SU-DHL-6 (cell line): ENCODE measurements around the gene SF3B5.

Experiments used
- H2AFZ ChIP-seq: fragments of 200-600 bp; sonication (generic); 2 replicates; pipeline ENCODE4 v1.6.1; 2014; ENCODE audit warnings: low read depth, mild to moderate bottlenecking, moderate library complexity, mixed read lengths, antibody characterized with exemption, low read length; ENCODE audit not compliant: severe bottlenecking
- H3F3A ChIP-seq: fragments of 200-600 bp; shearing (Covaris generic); 2 replicates; pipeline ENCODE4 v1.6.0; 2016; ENCODE audit warnings: antibody characterized with exemption, mild to moderate bottlenecking; ENCODE audit not compliant: insufficient read depth
- H3K27ac ChIP-seq: fragments of 200-600 bp; sonication (generic); 2 replicates; pipeline ENCODE4 v1.5.1; 2016; ENCODE audit warnings: low read depth, mild to moderate bottlenecking, low read length, moderate library complexity, mixed read lengths
- H3K27me3 ChIP-seq: fragments of 200-600 bp; sonication (generic), shearing (Covaris generic); 2 replicates; pipeline ENCODE4 v1.6.0; 2014; ENCODE audit warnings: mild to moderate bottlenecking, low read length
- H3K36me3 ChIP-seq: fragments of 200-600 bp; sonication (generic); 2 replicates; pipeline ENCODE4 v1.6.1; 2014; ENCODE audit warnings: mild to moderate bottlenecking, low read length, mixed read lengths
- H3K4me2 ChIP-seq: fragments of 300-600, 200-600 bp; shearing (Covaris generic), sonication (generic); 2 replicates; pipeline ENCODE4 v1.6.0; 2014; ENCODE audit warnings: low read length, low read depth, mild to moderate bottlenecking; ENCODE audit not compliant: poor library complexity, severe bottlenecking
- H3K4me3 ChIP-seq: fragments of 200-600 bp; sonication (generic); 2 replicates; pipeline ENCODE4 v1.5.1; 2014; ENCODE audit warnings: antibody characterized with exemption, low read length, mild to moderate bottlenecking, mixed read lengths; ENCODE audit not compliant: insufficient read depth, poor library complexity, severe bottlenecking
- H3K79me2 ChIP-seq: fragments of 200-600 bp; sonication (generic); 2 replicates; pipeline ENCODE4 v1.6.1; 2014; ENCODE audit warnings: mild to moderate bottlenecking, low read length, moderate library complexity; ENCODE audit not compliant: insufficient read depth
- H3K9ac ChIP-seq: fragments of 200-600 bp; sonication (generic); 2 replicates; pipeline ENCODE4 v1.7.0; 2014; ENCODE audit warnings: mild to moderate bottlenecking, low read length
- H3K9me2 ChIP-seq: fragments of 200-600 bp; sonication (generic); replicated peaks from 2 replicates; pipeline ENCODE4 v1.6.1; 2014; ENCODE audit warnings: low read length; ENCODE audit not compliant: insufficient read depth
- H3K9me3 ChIP-seq: fragments of 200-600 bp; sonication (generic); 2 replicates; pipeline ENCODE4 v1.6.1; 2014; ENCODE audit warnings: low read length, mixed read lengths; ENCODE audit not compliant: insufficient read depth
- H4K20me1 ChIP-seq: fragments of 200-600 bp; sonication (generic); 2 replicates; pipeline ENCODE4 v1.6.1; 2014; ENCODE audit warnings: low read depth, mild to moderate bottlenecking, antibody characterized with exemption, low read length, moderate library complexity, mixed read lengths
- CTCF ChIP-seq: fragments of 200-600 bp; sonication (generic); IDR thresholded peaks from one replicate; pipeline ENCODE4 v1.5.1; 2017; ENCODE audit warnings: antibody characterized with exemption, mild to moderate bottlenecking, low read length, moderate library complexity; ENCODE audit not compliant: insufficient read depth, poor library complexity, severe bottlenecking
- EZH2phosphoT487 ChIP-seq: fragments of 200-600 bp; sonication (generic), shearing (Covaris generic); conservative IDR thresholded peaks from 2 replicates; pipeline ENCODE4 v1.6.1; 2018; ENCODE audit warnings: mild to moderate bottlenecking, antibody characterized with exemption, low read length, moderate library complexity, mixed read lengths

Gene SF3B5

DNA sequence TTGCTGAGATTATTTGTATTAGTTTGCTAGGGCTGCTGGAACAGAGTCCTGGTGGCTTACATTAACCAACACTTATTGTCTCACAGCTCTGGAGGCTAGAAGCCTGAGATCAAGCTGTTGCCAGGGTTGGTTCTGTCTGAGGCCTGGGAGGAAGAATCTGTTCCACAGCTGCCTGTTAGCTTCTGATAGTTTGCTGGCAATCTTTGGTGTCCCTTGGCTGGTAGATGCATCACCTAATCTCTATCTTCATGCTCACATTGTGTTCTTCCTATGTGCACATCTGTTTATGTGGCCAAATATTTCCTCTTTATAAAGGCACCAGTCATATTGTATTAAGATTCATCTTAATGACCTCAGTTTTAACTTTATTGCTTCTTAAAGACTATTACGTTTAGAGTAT, 19.5 kb downstream of the SF3B5 start:
- H3K36me3 ChIP-seq, result no peaks in the 10 kb centered on the region
- no peaks in the 10 kb centered on the region for H3K27me3 ChIP-seq
- no peaks in the 10 kb centered on the region for H3F3A ChIP-seq
- H3K4me3 ChIP-seq, result no peak overlapping the region
- H3K9me2 ChIP-seq, result no peaks in the 10 kb centered on the region
- H4K20me1 ChIP-seq, result no peaks in the 10 kb centered on the region
- H3K79me2 ChIP-seq, result no peaks in the 10 kb centered on the region
- no peak overlapping the region for H3K27ac ChIP-seq
- H3K9me3 ChIP-seq, result no peaks in the 10 kb centered on the region
- H2AFZ ChIP-seq, result no peak overlapping the region
- no peak overlapping the region for H3K4me2 ChIP-seq
- H3K9ac ChIP-seq, result no peak overlapping the region
- no peak for TF ChIP-seq EZH2phosphoT487
- no peak for TF ChIP-seq CTCF

DNA sequence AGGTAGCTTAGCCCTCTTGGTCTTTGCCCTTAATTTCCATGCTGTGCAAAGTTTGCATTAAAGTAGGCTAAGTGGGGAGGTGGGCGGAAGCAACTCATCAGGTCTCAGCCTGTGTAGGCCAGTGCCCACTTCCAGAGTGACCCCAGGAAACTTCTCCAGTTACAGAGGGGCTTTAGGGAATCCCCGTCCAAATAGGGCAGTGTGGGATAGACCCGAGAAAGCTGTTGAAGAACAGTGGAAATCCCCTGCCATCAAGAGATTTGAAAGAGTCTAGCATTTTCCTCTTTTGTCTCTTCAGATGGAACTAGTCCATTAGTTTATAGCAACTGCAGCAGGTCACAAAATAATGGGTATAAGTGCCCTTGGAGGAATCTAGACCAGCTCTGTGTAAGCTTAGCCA, 20.2 kb downstream of the SF3B5 start:
- no peak overlapping the region for H3K9ac ChIP-seq

DNA sequence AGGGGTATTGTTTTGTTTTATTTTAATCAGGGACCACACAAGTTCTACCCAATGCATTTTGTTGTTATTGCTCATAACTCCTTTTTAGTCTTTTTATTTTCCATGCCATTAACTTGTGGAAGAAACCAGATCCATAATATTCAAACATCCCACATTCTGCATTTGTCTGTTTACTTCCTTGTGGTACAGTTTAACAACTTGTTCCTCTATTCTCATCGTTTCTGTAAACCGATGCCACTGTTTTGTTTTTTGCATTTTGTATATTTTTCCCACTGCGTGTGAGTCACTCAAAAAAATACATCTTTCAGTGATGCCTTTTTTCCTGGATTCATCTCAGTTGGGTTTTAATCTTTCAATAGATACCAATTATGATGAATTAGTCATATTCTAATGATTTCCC, 22.3 kb downstream of the SF3B5 start:
- Histone ChIP-seq H3K4me2 (no peak overlapping the region), H3K9me2 (no peaks in the 10 kb centered on the region), H3K79me2 (no peaks in the 10 kb centered on the region), H3K27me3 (no peaks in the 10 kb centered on the region), H4K20me1 (no peaks in the 10 kb centered on the region), H3F3A (no peaks in the 10 kb centered on the region), H2AFZ (no peak overlapping the region), H3K9me3 (no peaks in the 10 kb centered on the region), H3K4me3 (no peak overlapping the region), H3K9ac (no peak overlapping the region), H3K36me3 (no peaks in the 10 kb centered on the region), H3K27ac (no peak overlapping the region)
- TF ChIP-seq CTCF, result no peak

More for the DNA sequence above, 20.2 kb downstream of the SF3B5 start:
- Histone ChIP-seq H3K4me3 (no peak overlapping the region), H3K4me2 (no peak overlapping the region), H3F3A (no peaks in the 10 kb centered on the region), H3K36me3 (no peaks in the 10 kb centered on the region), H2AFZ (no peak overlapping the region), H3K27ac (no peak overlapping the region), H3K27me3 (no peaks in the 10 kb centered on the region), H3K9me2 (no peaks in the 10 kb centered on the region), H4K20me1 (no peaks in the 10 kb centered on the region), H3K9me3 (no peaks in the 10 kb centered on the region), H3K79me2 (no peaks in the 10 kb centered on the region)
- no peak for TF ChIP-seq CTCF
- no peak for TF ChIP-seq EZH2phosphoT487

- Histone ChIP-seq H3K9ac (no peak overlapping the region), H3K79me2 (no peaks in the 10 kb centered on the region), H4K20me1 (no peaks in the 10 kb centered on the region), H2AFZ (no peak overlapping the region), H3K9me3 (no peaks in the 10 kb centered on the region), H3K36me3 (no peaks in the 10 kb centered on the region), H3K9me2 (no peaks in the 10 kb centered on the region), H3K4me2 (no peak overlapping the region), H3K27ac (no peak overlapping the region), H3K27me3 (no peaks in the 10 kb centered on the region), H3F3A (no peaks in the 10 kb centered on the region), H3K4me3 (no peak overlapping the region)
- TF ChIP-seq EZH2phosphoT487 (no peak), CTCF (no peak)
Measured at GRCh38 chr6:144069506-144069905, 25.9 kb downstream of the SF3B5 start.
